G401.6 (cell line): ENCODE data around the gene C7orf33.

Source experiments
- FAIRE-seq: peaks from 2 replicates; lab custom pipeline; 2012; peaks lifted over from hg19 to GRCh38; lab: Jason Lieb, UNC

C7orf33 gene

GRCh38 chr7:148630078-148630477 lies 39.5 kb downstream of the C7orf33 start:
- FAIRE-seq = no peak

GRCh38 chr7:148633761-148634160 lies 43.2 kb downstream of the C7orf33 start:
- no peak for FAIRE-seq

GRCh38 chr7:148637094-148637493 lies 46.5 kb downstream of the C7orf33 start:
- FAIRE-seq = no peak

- no peak for FAIRE-seq
These were observed 55.3 kb downstream of the C7orf33 start for GRCh38 chr7:148645898-148646297.

GRCh38 chr7:148650232-148650858 lies 59.8 kb downstream of the C7orf33 start:
- no peak for FAIRE-seq

GRCh38 chr7:148652773-148653172 lies 62.2 kb downstream of the C7orf33 start:
- FAIRE-seq = no peak

- FAIRE-seq = no peak
These were observed 67.4 kb downstream of the C7orf33 start for GRCh38 chr7:148657929-148658328.

GRCh38 chr7:148661471-148661870 lies 70.9 kb downstream of the C7orf33 start:
- FAIRE-seq = no peak

- FAIRE-seq = no peak
These were observed 72.1 kb downstream of the C7orf33 start for GRCh38 chr7:148662646-148663045.

- no peak for FAIRE-seq
These were observed 73.8 kb downstream of the C7orf33 start for GRCh38 chr7:148664324-148664723.

- no peak for FAIRE-seq
These were observed 74.7 kb downstream of the C7orf33 start for GRCh38 chr7:148665221-148665620.
